Keratinocyte (primary cell): Measurements from ENCODE around the gene MOV10L1. TPM values are rescaled to one million over a fixed set of nuclear protein-coding genes. Genes with fewer than 3 reads are reported as not detected.

Source experiments
- DNase-seq: peaks from one replicate; pipeline ENCODE4 v3.0.0-alpha.2; 2011; ENCODE audit warnings: low read depth, missing footprints, low spot score
- FAIRE-seq: peaks from 2 replicates; lab custom pipeline; 2011; peaks lifted over from hg19 to GRCh38; lab: Jason Lieb, UNC
- H2AFZ ChIP-seq: 2 replicates; pipeline ENCODE4 v1.6.0; 2012; ENCODE audit warnings: low read length, control low read depth, inconsistent platforms; ENCODE audit not compliant: control insufficient read depth
- H3K27ac ChIP-seq: 2 replicates; pipeline ENCODE4 v1.5.1; 2011; ENCODE audit warnings: low read length; ENCODE audit not compliant: control insufficient read depth, insufficient read depth
- H3K27me3 ChIP-seq: 3 replicates; pipeline ENCODE4 v1.6.0; 2011; ENCODE audit warnings: low read length; ENCODE audit not compliant: control insufficient read depth, insufficient read depth; ENCODE audit errors: extremely low read depth
- H3K36me3 ChIP-seq, 2 experiments: 2 replicates in 1 of 2; 3 replicates in 1 of 2; pipeline ENCODE4 v1.5.1; 2011; ENCODE audit warnings: low read length in 2 of 2, mild to moderate bottlenecking in 1 of 2; ENCODE audit not compliant: control insufficient read depth in 2 of 2, insufficient read depth in 2 of 2; ENCODE audit errors: extremely low read depth in 1 of 2
- H3K4me1 ChIP-seq: 3 replicates; pipeline ENCODE4 v1.5.1; 2011; ENCODE audit warnings: low read length; ENCODE audit not compliant: control insufficient read depth, insufficient read depth; ENCODE audit errors: extremely low read depth
- H3K4me2 ChIP-seq: 3 replicates; pipeline ENCODE4 v1.6.0; 2011; ENCODE audit warnings: low read depth, low read length; ENCODE audit not compliant: control insufficient read depth, insufficient read depth; ENCODE audit errors: extremely low read depth
- H3K4me3 ChIP-seq, 3 experiments: fragments of 200-600 bp in 1 of 3; sonication (generic) in 1 of 3; 2 replicates in 2 of 3; 3 replicates in 1 of 3; pipeline ENCODE4 v1.5.1; 2011 to 2016; ENCODE audit warnings: low read length in 3 of 3, mild to moderate bottlenecking in 3 of 3, control low read depth in 2 of 3, inconsistent platforms in 1 of 3, low read depth in 1 of 3, mixed read lengths in 1 of 3, mixed run types in 1 of 3, moderate library complexity in 1 of 3; ENCODE audit not compliant: control insufficient read depth in 2 of 3, insufficient read depth in 2 of 3; ENCODE audit errors: extremely low read depth in 1 of 3
- H3K79me2 ChIP-seq: 2 replicates; pipeline ENCODE4 v1.6.0; 2012; ENCODE audit warnings: low read length; ENCODE audit not compliant: control insufficient read depth, insufficient read depth
- H3K9ac ChIP-seq: 3 replicates; pipeline ENCODE4 v1.6.0; 2011; ENCODE audit warnings: low read length; ENCODE audit not compliant: control insufficient read depth, insufficient read depth; ENCODE audit errors: extremely low read depth
- H3K9me1 ChIP-seq: 3 replicates; pipeline ENCODE4 v1.6.0; 2011; ENCODE audit warnings: low read length; ENCODE audit not compliant: control insufficient read depth, insufficient read depth; ENCODE audit errors: extremely low read depth
- H3K9me3 ChIP-seq: 2 replicates; pipeline ENCODE4 v1.5.1; 2012; ENCODE audit warnings: low read depth, low read length; ENCODE audit not compliant: control insufficient read depth
- H4K20me1 ChIP-seq: 3 replicates; pipeline ENCODE4 v1.6.0; 2011; ENCODE audit warnings: low read length; ENCODE audit not compliant: control insufficient read depth, insufficient read depth; ENCODE audit errors: extremely low read depth
- EZH2 ChIP-seq: IDR thresholded peaks from one replicate; pipeline ENCODE4 v1.6.1; 2012; ENCODE audit warnings: inconsistent platforms, mild to moderate bottlenecking, low read length, moderate library complexity
- dilution Hi-C: fragments of 300-500 bp; cut with MboI; formaldehyde crosslinking; loops from one replicate; pipeline ENCODE4 v1.7.0; 2020; ENCODE audit warnings: low sequenced_read_pairs; ENCODE audit not compliant: extremely low pct_ligation_motif_present
- polyA plus RNA-seq, 5 experiments: library from polyadenylated mRNA; depleted of rRNA in 3 of 5; stranded (reverse) in 3 of 5; stranded (forward) in 1 of 5; unstranded in 1 of 5; fragments of >200 nt; gene quantifications; 1 replicate in 1 of 5; 2 replicates in 3 of 5; 3 replicates in 1 of 5; pipeline versions ENCODE4 v1.2.1 to v1.2.3, GENCODE V29; 2011 to 2012; ENCODE audit warnings: missing spikeins in 2 of 5, low read depth in 1 of 5, low replicate concordance in 1 of 5
- TF ChIP-seq, protein P1 (sequence below), 3 experiments: IDR thresholded peaks in 1 of 3; conservative IDR thresholded peaks in 1 of 3; optimal IDR thresholded peaks in 1 of 3; 2 replicates in 2 of 3; 3 replicates in 1 of 3; pipeline versions ENCODE3 to v1.5.1; 2011; ENCODE audit warnings: low read length in 3 of 3, mild to moderate bottlenecking in 3 of 3, moderate library complexity in 2 of 3, control low read depth in 1 of 3, inconsistent platforms in 1 of 3; ENCODE audit not compliant: insufficient read depth in 2 of 3; ENCODE audit errors: extremely low read depth in 1 of 3

MOV10L1 gene
- polyA plus RNA-seq, 1 donor (not counting 4 experiments of a cell fraction or from before 2014, with no cell fraction given), result not detected

DNA sequence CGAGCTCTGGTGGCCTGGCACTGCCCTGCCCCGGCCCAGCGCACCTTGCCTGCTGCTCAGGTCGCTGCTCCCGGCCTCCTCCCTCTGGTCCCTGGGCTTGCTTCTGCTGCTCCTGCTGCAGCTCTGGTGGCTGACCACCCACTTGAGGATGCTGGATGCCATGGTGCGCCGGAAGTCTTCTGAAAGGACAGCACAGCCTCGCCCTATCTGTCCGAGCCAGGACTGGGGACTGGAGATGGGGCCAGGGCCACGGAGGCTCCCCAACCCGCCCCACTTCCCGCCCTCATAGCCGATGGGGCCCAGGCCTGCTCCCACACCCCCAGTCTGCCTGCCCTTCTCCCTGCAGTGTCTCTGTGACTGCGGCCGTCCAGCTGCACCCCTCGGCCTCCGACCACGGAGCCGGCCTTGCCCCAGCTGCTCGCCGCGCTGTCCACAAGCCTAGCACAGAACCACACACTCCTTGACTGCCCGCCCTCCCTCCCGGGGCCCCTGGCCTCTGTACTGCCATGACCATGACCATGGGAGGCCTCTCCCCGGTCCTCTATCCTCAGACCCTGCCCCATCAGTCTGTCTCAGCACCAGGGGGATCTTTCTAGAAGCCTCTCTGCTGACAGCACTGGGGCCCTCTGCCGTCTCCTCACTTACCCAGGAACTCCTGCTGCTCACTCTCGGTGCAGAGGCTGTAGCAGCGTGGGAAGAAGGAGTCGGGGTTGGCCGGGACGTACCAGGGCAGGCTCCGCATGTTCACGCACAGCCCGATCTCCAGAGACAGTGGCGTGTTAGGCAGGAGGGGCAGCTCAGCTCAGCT is 44.4 kb upstream of the MOV10L1 start:
- Histone ChIP-seq H3K4me3 (no peak overlapping the region), H2AFZ (no peak overlapping the region), H3K79me2 (no peaks in the 10 kb centered on the region), H3K36me3 (no peaks in the 10 kb centered on the region), H3K9me3 (no peaks in the 10 kb centered on the region), H3K4me2 (no peak overlapping the region), H3K4me1 (no peaks in the 10 kb centered on the region), H3K27ac (no peak overlapping the region), H4K20me1 (no peaks in the 10 kb centered on the region), H3K27me3 (no peaks in the 10 kb centered on the region), H3K9me1 (no peaks in the 10 kb centered on the region), H3K9ac (no peak overlapping the region)
- DNase-seq (no peak), FAIRE-seq (no peak)
- dilution Hi-C loops, result no loop called here
- no peak for TF ChIP-seq EZH2
- TF ChIP-seq, protein P1, sequence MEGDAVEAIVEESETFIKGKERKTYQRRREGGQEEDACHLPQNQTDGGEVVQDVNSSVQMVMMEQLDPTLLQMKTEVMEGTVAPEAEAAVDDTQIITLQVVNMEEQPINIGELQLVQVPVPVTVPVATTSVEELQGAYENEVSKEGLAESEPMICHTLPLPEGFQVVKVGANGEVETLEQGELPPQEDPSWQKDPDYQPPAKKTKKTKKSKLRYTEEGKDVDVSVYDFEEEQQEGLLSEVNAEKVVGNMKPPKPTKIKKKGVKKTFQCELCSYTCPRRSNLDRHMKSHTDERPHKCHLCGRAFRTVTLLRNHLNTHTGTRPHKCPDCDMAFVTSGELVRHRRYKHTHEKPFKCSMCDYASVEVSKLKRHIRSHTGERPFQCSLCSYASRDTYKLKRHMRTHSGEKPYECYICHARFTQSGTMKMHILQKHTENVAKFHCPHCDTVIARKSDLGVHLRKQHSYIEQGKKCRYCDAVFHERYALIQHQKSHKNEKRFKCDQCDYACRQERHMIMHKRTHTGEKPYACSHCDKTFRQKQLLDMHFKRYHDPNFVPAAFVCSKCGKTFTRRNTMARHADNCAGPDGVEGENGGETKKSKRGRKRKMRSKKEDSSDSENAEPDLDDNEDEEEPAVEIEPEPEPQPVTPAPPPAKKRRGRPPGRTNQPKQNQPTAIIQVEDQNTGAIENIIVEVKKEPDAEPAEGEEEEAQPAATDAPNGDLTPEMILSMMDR (optimal IDR thresholded peaks at IDR 0.05 in 1 of 3, IDR thresholded peaks at IDR 0.05 in 1 of 3, conservative IDR thresholded peaks at IDR 0.05 in 1 of 3; ENCODE audit: extremely low read depth in 1 of 3, insufficient read depth in 2 of 3, low read length in 3 of 3), result no peak

DNA sequence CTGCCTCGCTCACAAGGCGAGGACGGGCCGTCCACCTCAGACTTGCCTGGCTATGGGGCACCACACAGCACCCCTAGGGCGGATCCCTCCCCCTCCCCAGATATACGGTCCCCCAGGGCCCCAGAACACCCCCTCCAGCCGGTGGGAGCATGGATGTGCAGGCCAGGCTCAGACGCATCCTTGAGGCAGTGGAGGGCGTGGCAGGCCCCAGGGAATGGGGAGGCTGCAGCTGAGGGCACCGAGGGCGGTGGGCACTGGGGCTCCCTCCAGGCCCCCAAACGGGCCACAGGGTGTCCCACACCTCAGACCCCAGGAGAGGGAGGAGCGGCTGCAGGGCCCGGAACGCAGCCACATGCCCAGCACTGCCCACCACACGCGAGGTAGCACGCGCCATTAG is 43.8 kb upstream of the MOV10L1 start:
- Histone ChIP-seq H3K36me3 (no peaks in the 10 kb centered on the region), H3K27ac (no peak overlapping the region), H3K4me1 (no peaks in the 10 kb centered on the region), H2AFZ (no peak overlapping the region), H3K4me3 (no peak overlapping the region), H3K9me3 (no peaks in the 10 kb centered on the region), H3K9me1 (no peaks in the 10 kb centered on the region), H4K20me1 (no peaks in the 10 kb centered on the region), H3K4me2 (no peak overlapping the region), H3K9ac (no peak overlapping the region), H3K79me2 (no peaks in the 10 kb centered on the region), H3K27me3 (no peaks in the 10 kb centered on the region)
- no peak for DNase-seq
- FAIRE-seq, result no peak
- no peak for TF ChIP-seq EZH2
- TF ChIP-seq, protein P1 (optimal IDR thresholded peaks at IDR 0.05 in 1 of 3, IDR thresholded peaks at IDR 0.05 in 1 of 3, conservative IDR thresholded peaks at IDR 0.05 in 1 of 3; ENCODE audit: extremely low read depth in 1 of 3, insufficient read depth in 2 of 3, low read length in 3 of 3), result no peak
- dilution Hi-C loops, result no loop called here
